ENCODE data around the gene FHAD1. TPM values are rescaled to one million over a fixed set of nuclear protein-coding genes. Genes with fewer than 3 reads are reported as not detected.

Gene FHAD1
- total RNA-seq, 1 experiment from 2014 or later, result 3.5 TPM

DNA sequence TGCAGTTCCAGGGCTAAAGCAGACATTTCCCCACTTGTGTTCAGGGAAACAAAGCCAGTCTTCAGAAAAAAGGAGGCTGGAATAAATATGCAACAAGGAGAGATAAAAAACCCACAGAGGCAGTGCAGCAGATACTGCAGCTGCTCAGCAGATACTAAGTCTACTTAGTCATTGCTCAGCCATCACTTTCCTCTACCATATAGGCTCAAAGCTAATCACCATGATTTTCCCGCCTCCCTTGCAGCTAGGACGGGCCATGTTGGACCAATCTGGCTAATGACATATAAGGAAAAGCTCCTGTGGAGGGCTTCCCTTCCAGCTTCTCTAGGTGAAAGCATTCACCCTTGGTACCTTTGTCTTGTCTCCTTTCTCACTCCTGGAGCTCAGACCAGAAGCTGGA is 152.7 kb downstream of the FHAD1 start:
- BruUV-seq (replicated peaks), result no TSS peak
- Histone ChIP-seq H3K4me3 (replicated peaks in 1 of 2; ENCODE audit: low read depth in 1 of 2, low read length in 2 of 2) (no peak overlapping the region), H4K20me1 (ENCODE audit: insufficient read depth) (no peaks in the 10 kb centered on the region), H3K79me2 (ENCODE audit: insufficient read depth, low read length) (no peaks in the 10 kb centered on the region), H3K9me2 (ENCODE audit: insufficient read depth) (no peaks in the 10 kb centered on the region), H2AFZ (ENCODE audit: low read depth, low read length, poor library complexity, severe bottlenecking) (no peak overlapping the region), H3K9ac (ENCODE audit: low read length) (no peak overlapping the region), H3K27me3 (ENCODE audit: insufficient read depth, low read length) (no peaks in the 10 kb centered on the region), H3K36me3 (ENCODE audit: control insufficient read depth in 1 of 2, insufficient read depth in 2 of 2, low read length in 2 of 2) (no peaks in the 10 kb centered on the region), H3K4me1 (ENCODE audit: control insufficient read depth in 1 of 2, insufficient read depth in 2 of 2, low read length in 2 of 2) (no peaks in the 10 kb centered on the region), H3K9me3 (ENCODE audit: control insufficient read depth in 1 of 2, insufficient read depth in 1 of 2, low read depth in 1 of 2, low read length in 2 of 2) (no peaks in the 10 kb centered on the region), H3K4me2 (ENCODE audit: low read length) (no peak overlapping the region), H3K27ac (ENCODE audit: low read depth, low read length) (no peak overlapping the region)
- DNase-seq (ENCODE audit: low read depth, low spot score), result no peak
- POLR2A ChIA-PET, result interaction anchor here (0.6 kb wide), 1 partner anchor 15 kb away, joined by 3 read pairs; no protein-coding TSS in a partner anchor
- CTCF ChIA-PET, result interaction anchor here (0.9 kb wide), 1 partner anchor 77 kb away, joined by 3 read pairs; no protein-coding TSS in a partner anchor
- intact Hi-C loops (cut with micrococcal nuclease), result no loop called here
- TF ChIP-seq, protein P1, sequence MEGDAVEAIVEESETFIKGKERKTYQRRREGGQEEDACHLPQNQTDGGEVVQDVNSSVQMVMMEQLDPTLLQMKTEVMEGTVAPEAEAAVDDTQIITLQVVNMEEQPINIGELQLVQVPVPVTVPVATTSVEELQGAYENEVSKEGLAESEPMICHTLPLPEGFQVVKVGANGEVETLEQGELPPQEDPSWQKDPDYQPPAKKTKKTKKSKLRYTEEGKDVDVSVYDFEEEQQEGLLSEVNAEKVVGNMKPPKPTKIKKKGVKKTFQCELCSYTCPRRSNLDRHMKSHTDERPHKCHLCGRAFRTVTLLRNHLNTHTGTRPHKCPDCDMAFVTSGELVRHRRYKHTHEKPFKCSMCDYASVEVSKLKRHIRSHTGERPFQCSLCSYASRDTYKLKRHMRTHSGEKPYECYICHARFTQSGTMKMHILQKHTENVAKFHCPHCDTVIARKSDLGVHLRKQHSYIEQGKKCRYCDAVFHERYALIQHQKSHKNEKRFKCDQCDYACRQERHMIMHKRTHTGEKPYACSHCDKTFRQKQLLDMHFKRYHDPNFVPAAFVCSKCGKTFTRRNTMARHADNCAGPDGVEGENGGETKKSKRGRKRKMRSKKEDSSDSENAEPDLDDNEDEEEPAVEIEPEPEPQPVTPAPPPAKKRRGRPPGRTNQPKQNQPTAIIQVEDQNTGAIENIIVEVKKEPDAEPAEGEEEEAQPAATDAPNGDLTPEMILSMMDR (IDR thresholded peaks at IDR 0.05 in 2 of 3, conservative IDR thresholded peaks at IDR 0.05 in 1 of 3; ENCODE audit: borderline replicate concordance in 1 of 3, insufficient read depth in 1 of 3, low read depth in 2 of 3, low read length in 2 of 3), result no peak
- TF ChIP-seq, protein P2, sequence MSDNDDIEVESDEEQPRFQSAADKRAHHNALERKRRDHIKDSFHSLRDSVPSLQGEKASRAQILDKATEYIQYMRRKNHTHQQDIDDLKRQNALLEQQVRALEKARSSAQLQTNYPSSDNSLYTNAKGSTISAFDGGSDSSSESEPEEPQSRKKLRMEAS (IDR thresholded peaks at IDR 0.05), result no peak
- TF ChIP-seq POLR2AphosphoS5 (IDR thresholded peaks at IDR 0.05; ENCODE audit: low read depth, low read length) (no peak), ELF1 (IDR thresholded peaks at IDR 0.05; ENCODE audit: borderline replicate concordance, low read depth) (no peak), FOSL1 (IDR thresholded peaks at IDR 0.05; ENCODE audit: low read depth) (no peak), SP1 (IDR thresholded peaks at IDR 0.05; ENCODE audit: low read depth) (no peak), TCF7L2 (IDR thresholded peaks at IDR 0.05; ENCODE audit: borderline replicate concordance, extremely low read depth, insufficient read depth, insufficient read length) (no peak)
- TF ChIP-seq, protein P3, sequence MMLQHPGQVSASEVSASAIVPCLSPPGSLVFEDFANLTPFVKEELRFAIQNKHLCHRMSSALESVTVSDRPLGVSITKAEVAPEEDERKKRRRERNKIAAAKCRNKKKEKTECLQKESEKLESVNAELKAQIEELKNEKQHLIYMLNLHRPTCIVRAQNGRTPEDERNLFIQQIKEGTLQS (IDR thresholded peaks at IDR 0.05), result no peak
- RAD21 ChIA-PET (ENCODE audit: low non-redundant PET in 1 of 2, low total read pairs in 2 of 2, uncharacterized antibody in 2 of 2, unreplicated experiment in 2 of 2), result no interaction called here
- ATAC-seq, result no peak

Data from HCT116 (cell line).